WI38 (cell line): Measurements from ENCODE around the gene PGAP6.

Experiments used
- H3K4me3 ChIP-seq: 2 replicates; pipeline ENCODE4 v1.5.1; 2011; ENCODE audit warnings: low read depth, mild to moderate bottlenecking, control low read depth, low read length
- CTCF ChIP-seq: IDR thresholded peaks from 2 replicates; pipeline ENCODE4 v1.5.1; 2012; ENCODE audit warnings: low read depth, mild to moderate bottlenecking, control low read depth, low read length

The PGAP6 gene

GRCh38 chr16:399340-400019, 17.7 kb upstream of the PGAP6 start:
- TF ChIP-seq CTCF: no peak
- H3K4me3 ChIP-seq: no peak overlapping the region

GRCh38 chr16:398561-399339, 17.0 kb upstream of the PGAP6 start:
- TF ChIP-seq CTCF: no peak
- no peak overlapping the region for H3K4me3 ChIP-seq

DNA sequence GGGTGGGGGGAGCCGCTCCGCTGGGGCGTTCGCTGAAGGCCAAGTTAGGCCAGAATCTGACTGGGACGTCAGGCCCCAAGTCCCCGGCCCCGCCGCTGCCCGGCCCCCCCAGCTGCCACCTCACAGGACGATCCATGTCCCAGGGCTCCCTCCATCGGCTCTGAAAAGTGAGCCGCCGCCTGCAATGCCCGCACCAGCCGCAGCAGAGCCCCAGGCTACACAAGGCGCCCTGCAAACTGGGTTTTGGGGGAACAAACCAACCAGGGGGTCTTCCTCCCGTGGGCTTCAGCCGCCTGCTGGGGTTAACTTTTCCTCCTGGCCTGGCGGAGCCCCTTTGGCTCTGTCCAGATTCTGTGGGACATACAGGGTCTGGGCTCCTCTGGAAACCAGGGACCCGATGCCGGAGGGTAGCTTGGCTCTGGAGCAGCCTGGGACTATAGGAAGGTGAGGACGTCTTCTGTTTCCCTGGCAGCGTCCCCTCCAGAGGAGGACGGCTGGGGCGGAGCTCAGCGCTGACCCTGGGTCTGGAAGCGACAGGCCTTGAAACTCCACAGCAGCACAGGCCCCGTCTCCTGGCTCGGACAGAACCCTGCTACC, 16.1 kb upstream of the PGAP6 start:
- peak overlapping the region; percentile 5; the same call in 1 of the 2 replicates for H3K4me3 ChIP-seq

GRCh38 chr16:397135-397661, 15.4 kb upstream of the PGAP6 start, which contains the start of gene NME4:
Gene NME4 (plus strand): TSS chr16:397199. CDS start chr16:397223, 24 bp downstream.
- H3K4me3 ChIP-seq: peak within 1 kb of the TSS; percentile 63
- no peak for TF ChIP-seq CTCF

More for the DNA sequence above, 16.1 kb upstream of the PGAP6 start:
- TF ChIP-seq CTCF: 0 out of 2 replicates have a peak, but pooled peaks have one; percentile 10

GRCh38 chr16:396605-397004, 14.8 kb upstream of the PGAP6 start:
- peak overlapping the region; percentile 57 for H3K4me3 ChIP-seq
- no peak for TF ChIP-seq CTCF

GRCh38 chr16:396199-396598, 14.4 kb upstream of the PGAP6 start:
- TF ChIP-seq CTCF: no peak
- peak overlapping the region; percentile 57; the same call in 1 of the 2 replicates for H3K4me3 ChIP-seq
